HPDE6-E6E7 (cell line): ENCODE data around the gene NNT.
"Not testable (repeated sequence)": the region's sequence is repeated elsewhere in the genome, so short reads cannot be mapped to it uniquely, and the experiment has no call there.

Experiments
- DNase-seq: peaks from one replicate; pipeline ENCODE4 v3.0.0; 2011; ENCODE audit warnings: missing footprints; ENCODE audit errors: extremely low spot score

The NNT gene

GRCh38 chr5:43583724-43584123 lies 19.3 kb upstream of the NNT start:
- DNase-seq = no peak

GRCh38 chr5:43584166-43584699 lies 18.7 kb upstream of the NNT start:
- no peak for DNase-seq

GRCh38 chr5:43588842-43589241 lies 14.1 kb upstream of the NNT start:
- DNase-seq = no peak

GRCh38 chr5:43589310-43589709 lies 13.7 kb upstream of the NNT start:
- no peak for DNase-seq

GRCh38 chr5:43590700-43591099 lies 12.3 kb upstream of the NNT start:
- DNase-seq = no peak

GRCh38 chr5:43592363-43592762 lies 10.6 kb upstream of the NNT start:
- no peak for DNase-seq

GRCh38 chr5:43598927-43599326 lies 4.1 kb upstream of the NNT start:
- DNase-seq = not testable (repeated sequence)

GRCh38 chr5:43601454-43602260 lies 1.3 kb upstream of the NNT start:
- no peak for DNase-seq

- DNase-seq = no peak
These were observed 601 bp downstream of the NNT start for GRCh38 chr5:43603344-43604217.

GRCh38 chr5:43604699-43605098 lies 1.7 kb downstream of the NNT start:
- DNase-seq = no peak

GRCh38 chr5:43606351-43606750 lies 3.4 kb downstream of the NNT start:
- DNase-seq = no peak

- no peak for DNase-seq
These were observed 5.4 kb downstream of the NNT start for GRCh38 chr5:43608406-43608805.

GRCh38 chr5:43609752-43610151 lies 6.8 kb downstream of the NNT start:
- DNase-seq = no peak

GRCh38 chr5:43613370-43613769 lies 10.4 kb downstream of the NNT start:
- DNase-seq = no peak

- DNase-seq = no peak
These were observed 12.6 kb downstream of the NNT start for GRCh38 chr5:43615445-43616184.

- DNase-seq = no peak
These were observed 13.6 kb downstream of the NNT start for GRCh38 chr5:43616535-43616934.

- DNase-seq = no peak
These were observed 16.4 kb downstream of the NNT start for GRCh38 chr5:43619380-43619779.

GRCh38 chr5:43619911-43620310 lies 16.9 kb downstream of the NNT start:
- no peak for DNase-seq

- DNase-seq = no peak
These were observed 18.0 kb downstream of the NNT start for GRCh38 chr5:43620944-43621505.

GRCh38 chr5:43622074-43622473 lies 19.1 kb downstream of the NNT start:
- DNase-seq = no peak

GRCh38 chr5:43623048-43623680 lies 20.2 kb downstream of the NNT start:
- no peak for DNase-seq
